Thyroid gland (tissue), 4 donors: ENCODE measurements around the gene MDH1. TPM values are rescaled to one million over a fixed set of nuclear protein-coding genes. Genes with fewer than 3 reads are reported as not detected.

Experiments used
- DNase-seq, 2 donors: peaks; one replicate each; pipeline ENCODE4 v3.0.0-alpha.2; 2019
- H3K27ac ChIP-seq, 3 donors: fragments of 200-600 bp; sonication (generic); 1 replicate in 2 of 3; 2 replicates in 1 of 3; pipeline ENCODE4 v1.5.1; 2016 to 2019; ENCODE audit warnings: mild to moderate bottlenecking in 1 of 3, moderate library complexity in 1 of 3
- H3K27me3 ChIP-seq: fragments of 200-600 bp; sonication (generic); one replicate; pipeline ENCODE4 v1.5.1; 2019
- H3K36me3 ChIP-seq, 2 donors: fragments of 200-600 bp; sonication (generic); one replicate each; pipeline ENCODE4 v1.5.1; 2016 to 2019
- H3K4me1 ChIP-seq, 2 donors: fragments of 200-600 bp; sonication (generic); one replicate each; pipeline ENCODE4 v1.5.1; 2017 to 2019
- H3K4me3 ChIP-seq, 3 donors: fragments of 200-600 bp; sonication (generic); replicated peaks in 1 of 3; 1 replicate in 2 of 3; 2 replicates in 1 of 3; pipeline ENCODE4 v1.5.1; 2016; ENCODE audit warnings: mild to moderate bottlenecking in 1 of 3
- H3K9me3 ChIP-seq: fragments of 200-600 bp; sonication (generic); one replicate; pipeline ENCODE4 v1.5.1; 2017
- CTCF ChIP-seq, 6 experiments: fragments of 200-600 bp in 3 of 6; fragments of 450-650 bp in 3 of 6; sonication (generic) in 3 of 6; IDR thresholded peaks; one replicate each; pipeline ENCODE4 v1.5.1; 2016 to 2019; ENCODE audit warnings: antibody characterized with exemption in 6 of 6, mild to moderate bottlenecking in 2 of 6, inconsistent platforms in 1 of 6, moderate library complexity in 1 of 6
- POLR2A ChIP-seq, 2 donors: fragments of 450-650 bp; IDR thresholded peaks; one replicate each; pipeline ENCODE4 v1.6.1; 2017; ENCODE audit warnings: antibody characterized with exemption in 2 of 2, mild to moderate bottlenecking in 2 of 2, moderate library complexity in 1 of 2
- WGBS, 2 donors: methylation state at CpG; one replicate each; pipeline ENCODE4 v1.1.5; 2017; 5-methylcytosine and 5-hydroxymethylcytosine counted together
- intact Hi-C: fragments of 100-400 bp; cut with DNase I; formaldehyde crosslinking; loops from one replicate; pipeline ENCODE4 v1.15.1; 2023
- total RNA-seq, 4 donors: library from RNA; depleted of rRNA; stranded (reverse); fragments of >200 nt; gene quantifications; one replicate each; pipeline ENCODE4 v1.2.3, GENCODE V29; 2016

Gene MDH1
- total RNA-seq, 4 donors from 2014 or later, result 119 to 178 (median 136) TPM

GRCh38 chr2:63632382-63632781 lies 43.6 kb downstream of the MDH1 start:
- H3K36me3 ChIP-seq, result no peaks in the 10 kb centered on the region
- TF ChIP-seq POLR2A (IDR thresholded peaks at IDR 0.05), result no peak
- no peak for TF ChIP-seq CTCF (IDR thresholded peaks at IDR 0.05)
- DNase-seq, result no peak
- no peak overlapping the region for H3K4me3 ChIP-seq
- H3K27ac ChIP-seq, result no peak overlapping the region
- H3K9me3 ChIP-seq, result no peaks in the 10 kb centered on the region
- no peaks in the 10 kb centered on the region for H3K4me1 ChIP-seq
- 93 to 94% methylated on average over 2 of the region's 2 CpGs for WGBS, 2 donors
- H3K27me3 ChIP-seq, result no peaks in the 10 kb centered on the region
- intact Hi-C loops, result no loop called here

GRCh38 chr2:63639344-63639743 lies 50.6 kb downstream of the MDH1 start:
- no peaks in the 10 kb centered on the region for H3K36me3 ChIP-seq

GRCh38 chr2:63642946-63643345 lies 54.2 kb downstream of the MDH1 start:
- DNase-seq, result no peak
- intact Hi-C loops, result loop anchor here (10.0 kb wide), 1 partner anchor 298 kb away; no protein-coding TSS in a partner anchor
- Histone ChIP-seq H3K27ac (no peak overlapping the region), H3K27me3 (no peaks in the 10 kb centered on the region), H3K9me3 (no peaks in the 10 kb centered on the region), H3K4me1 (no peaks in the 10 kb centered on the region), H3K4me3 (no peak overlapping the region), H3K36me3 (no peaks in the 10 kb centered on the region)
- no peak for TF ChIP-seq CTCF (IDR thresholded peaks at IDR 0.05)
- WGBS, 2 donors, result 73 to 77% methylated on average over 1 of the region's 1 CpG

More at GRCh38 chr2:63639344-63639743, 50.6 kb downstream of the MDH1 start:
- Histone ChIP-seq H3K9me3 (no peaks in the 10 kb centered on the region), H3K4me3 (no peak overlapping the region), H3K27ac (no peak overlapping the region), H3K4me1 (no peaks in the 10 kb centered on the region), H3K27me3 (no peaks in the 10 kb centered on the region)
- intact Hi-C loops, result no loop called here
- DNase-seq, result no peak
- WGBS, 2 donors, result 100% methylated on average over 1 of the region's 1 CpG
- TF ChIP-seq POLR2A (IDR thresholded peaks at IDR 0.05) (no peak), CTCF (IDR thresholded peaks at IDR 0.05) (no peak)

- H3K4me1 ChIP-seq, result no peaks in the 10 kb centered on the region
- intact Hi-C loops, result loop anchor here (10.0 kb wide), 1 partner anchor 299 kb away; no protein-coding TSS in a partner anchor
- H3K4me3 ChIP-seq, result no peak overlapping the region
- no peaks in the 10 kb centered on the region for H3K36me3 ChIP-seq
- DNase-seq, result no peak
- TF ChIP-seq CTCF (IDR thresholded peaks at IDR 0.05) (no peak), POLR2A (IDR thresholded peaks at IDR 0.05) (no peak)
- no peak overlapping the region for H3K27ac ChIP-seq
- no peaks in the 10 kb centered on the region for H3K27me3 ChIP-seq
- 94 to 95% methylated on average over 1 of the region's 1 CpG for WGBS, 2 donors
- H3K9me3 ChIP-seq, result no peaks in the 10 kb centered on the region
These were observed 54.7 kb downstream of the MDH1 start for GRCh38 chr2:63643486-63643885.

GRCh38 chr2:63648632-63649031 lies 59.9 kb downstream of the MDH1 start:
- DNase-seq, result no peak
- WGBS, 2 donors, result 78 to 84% methylated on average over 2 of the region's 2 CpGs
- H3K36me3 ChIP-seq, result no peaks in the 10 kb centered on the region
- no peak overlapping the region for H3K27ac ChIP-seq
- H3K4me1 ChIP-seq, result no peaks in the 10 kb centered on the region
- TF ChIP-seq CTCF (IDR thresholded peaks at IDR 0.05), result no peak
- no peak for TF ChIP-seq POLR2A (IDR thresholded peaks at IDR 0.05)
- H3K27me3 ChIP-seq, result no peaks in the 10 kb centered on the region
- intact Hi-C loops, result loop anchor here (10.0 kb wide), 1 partner anchor 304 kb away; no protein-coding TSS in a partner anchor
- H3K4me3 ChIP-seq, result no peak overlapping the region
- H3K9me3 ChIP-seq, result no peaks in the 10 kb centered on the region
